ENCODE results near the gene KLF15. TPM values are rescaled to one million over a fixed set of nuclear protein-coding genes. Genes with fewer than 3 reads are reported as not detected.
A peak's percentile ranks its signal among the peaks of the same experiment; 100 is the strongest.

Gene KLF15
- total RNA-seq, 1 experiment from 2014 or later = 14.7 TPM

DNA sequence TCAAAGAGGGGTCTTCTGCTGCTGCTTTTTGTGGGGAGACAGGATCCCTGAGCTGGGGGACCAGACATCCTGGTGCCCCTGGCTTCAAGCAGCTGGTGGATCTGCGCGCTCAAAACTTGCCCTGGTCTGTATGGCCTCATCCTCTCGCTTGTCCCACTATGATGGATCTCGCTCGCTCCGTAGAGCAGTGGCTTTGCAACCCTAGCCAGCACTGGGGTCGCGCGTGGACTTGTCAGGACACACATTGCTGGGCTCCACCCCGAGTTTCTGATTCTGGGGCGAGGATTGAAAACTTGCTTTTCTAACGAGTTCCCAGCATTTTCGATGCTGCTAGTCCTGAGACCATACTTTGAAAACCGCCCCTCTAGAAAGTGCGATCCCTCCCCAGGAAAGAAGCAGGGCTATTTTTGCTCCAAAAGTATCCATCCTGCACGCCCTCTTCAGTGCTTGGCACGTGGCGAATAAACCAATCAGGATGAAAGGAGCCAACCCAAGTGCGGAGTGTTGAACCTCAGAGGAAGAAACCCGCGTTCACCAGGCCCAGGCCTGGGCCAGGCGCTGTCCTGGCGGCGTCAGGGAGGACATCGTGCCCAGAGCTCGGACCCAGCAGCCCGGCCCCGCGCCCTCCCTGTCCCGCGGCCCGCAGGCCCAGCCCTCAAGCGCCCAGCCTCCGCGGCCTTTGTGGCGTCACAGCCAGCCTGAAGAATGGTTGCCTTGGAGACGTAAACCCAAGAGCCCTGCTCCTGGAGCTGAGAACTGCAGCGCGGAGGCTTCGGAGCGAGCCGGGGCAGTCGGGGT lies 37.2 kb upstream of the KLF15 start, which contains the start of gene CFAP100 (continued):
- TF ChIP-seq ZNF263 (CRISPR knock-in tag; IDR thresholded peaks at IDR 0.05; ENCODE audit: low read depth) (no peak), JUN (CRISPR knock-in tag; IDR thresholded peaks at IDR 0.05) (0 out of 2 replicates have a peak, but pooled peaks have one; percentile 28), SMAD3 (CRISPR knock-in tag; IDR thresholded peaks at IDR 0.05; ENCODE audit: borderline replicate concordance) (no peak), SP1 (CRISPR knock-in tag; conservative IDR thresholded peaks at IDR 0.05) (0 out of 2 replicates have a peak, but pooled peaks have one; percentile 48), RELA (CRISPR knock-in tag; IDR thresholded peaks at IDR 0.05; ENCODE audit: borderline replicate concordance) (no peak), OVOL2 (CRISPR knock-in tag; IDR thresholded peaks at IDR 0.05; ENCODE audit: borderline replicate concordance) (no peak), TEAD1 (CRISPR knock-in tag; IDR thresholded peaks at IDR 0.05) (0 out of 2 replicates have a peak, but pooled peaks have one; percentile 54)
- TF ChIP-seq, protein P1, sequence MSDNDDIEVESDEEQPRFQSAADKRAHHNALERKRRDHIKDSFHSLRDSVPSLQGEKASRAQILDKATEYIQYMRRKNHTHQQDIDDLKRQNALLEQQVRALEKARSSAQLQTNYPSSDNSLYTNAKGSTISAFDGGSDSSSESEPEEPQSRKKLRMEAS (CRISPR knock-in tag; IDR thresholded peaks at IDR 0.05) = peak; percentile 78
- TF ChIP-seq, protein P2, sequence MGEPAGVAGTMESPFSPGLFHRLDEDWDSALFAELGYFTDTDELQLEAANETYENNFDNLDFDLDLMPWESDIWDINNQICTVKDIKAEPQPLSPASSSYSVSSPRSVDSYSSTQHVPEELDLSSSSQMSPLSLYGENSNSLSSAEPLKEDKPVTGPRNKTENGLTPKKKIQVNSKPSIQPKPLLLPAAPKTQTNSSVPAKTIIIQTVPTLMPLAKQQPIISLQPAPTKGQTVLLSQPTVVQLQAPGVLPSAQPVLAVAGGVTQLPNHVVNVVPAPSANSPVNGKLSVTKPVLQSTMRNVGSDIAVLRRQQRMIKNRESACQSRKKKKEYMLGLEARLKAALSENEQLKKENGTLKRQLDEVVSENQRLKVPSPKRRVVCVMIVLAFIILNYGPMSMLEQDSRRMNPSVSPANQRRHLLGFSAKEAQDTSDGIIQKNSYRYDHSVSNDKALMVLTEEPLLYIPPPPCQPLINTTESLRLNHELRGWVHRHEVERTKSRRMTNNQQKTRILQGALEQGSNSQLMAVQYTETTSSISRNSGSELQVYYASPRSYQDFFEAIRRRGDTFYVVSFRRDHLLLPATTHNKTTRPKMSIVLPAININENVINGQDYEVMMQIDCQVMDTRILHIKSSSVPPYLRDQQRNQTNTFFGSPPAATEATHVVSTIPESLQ (CRISPR knock-in tag; IDR thresholded peaks at IDR 0.05) = no peak
- TF ChIP-seq, protein P3, sequence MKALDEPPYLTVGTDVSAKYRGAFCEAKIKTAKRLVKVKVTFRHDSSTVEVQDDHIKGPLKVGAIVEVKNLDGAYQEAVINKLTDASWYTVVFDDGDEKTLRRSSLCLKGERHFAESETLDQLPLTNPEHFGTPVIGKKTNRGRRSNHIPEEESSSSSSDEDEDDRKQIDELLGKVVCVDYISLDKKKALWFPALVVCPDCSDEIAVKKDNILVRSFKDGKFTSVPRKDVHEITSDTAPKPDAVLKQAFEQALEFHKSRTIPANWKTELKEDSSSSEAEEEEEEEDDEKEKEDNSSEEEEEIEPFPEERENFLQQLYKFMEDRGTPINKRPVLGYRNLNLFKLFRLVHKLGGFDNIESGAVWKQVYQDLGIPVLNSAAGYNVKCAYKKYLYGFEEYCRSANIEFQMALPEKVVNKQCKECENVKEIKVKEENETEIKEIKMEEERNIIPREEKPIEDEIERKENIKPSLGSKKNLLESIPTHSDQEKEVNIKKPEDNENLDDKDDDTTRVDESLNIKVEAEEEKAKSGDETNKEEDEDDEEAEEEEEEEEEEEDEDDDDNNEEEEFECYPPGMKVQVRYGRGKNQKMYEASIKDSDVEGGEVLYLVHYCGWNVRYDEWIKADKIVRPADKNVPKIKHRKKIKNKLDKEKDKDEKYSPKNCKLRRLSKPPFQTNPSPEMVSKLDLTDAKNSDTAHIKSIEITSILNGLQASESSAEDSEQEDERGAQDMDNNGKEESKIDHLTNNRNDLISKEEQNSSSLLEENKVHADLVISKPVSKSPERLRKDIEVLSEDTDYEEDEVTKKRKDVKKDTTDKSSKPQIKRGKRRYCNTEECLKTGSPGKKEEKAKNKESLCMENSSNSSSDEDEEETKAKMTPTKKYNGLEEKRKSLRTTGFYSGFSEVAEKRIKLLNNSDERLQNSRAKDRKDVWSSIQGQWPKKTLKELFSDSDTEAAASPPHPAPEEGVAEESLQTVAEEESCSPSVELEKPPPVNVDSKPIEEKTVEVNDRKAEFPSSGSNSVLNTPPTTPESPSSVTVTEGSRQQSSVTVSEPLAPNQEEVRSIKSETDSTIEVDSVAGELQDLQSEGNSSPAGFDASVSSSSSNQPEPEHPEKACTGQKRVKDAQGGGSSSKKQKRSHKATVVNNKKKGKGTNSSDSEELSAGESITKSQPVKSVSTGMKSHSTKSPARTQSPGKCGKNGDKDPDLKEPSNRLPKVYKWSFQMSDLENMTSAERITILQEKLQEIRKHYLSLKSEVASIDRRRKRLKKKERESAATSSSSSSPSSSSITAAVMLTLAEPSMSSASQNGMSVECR (CRISPR knock-in tag; IDR thresholded peaks at IDR 0.05; ENCODE audit: borderline replicate concordance) = 0 out of 2 replicates have a peak, but pooled peaks have one; percentile 66
- TF ChIP-seq, protein P4, sequence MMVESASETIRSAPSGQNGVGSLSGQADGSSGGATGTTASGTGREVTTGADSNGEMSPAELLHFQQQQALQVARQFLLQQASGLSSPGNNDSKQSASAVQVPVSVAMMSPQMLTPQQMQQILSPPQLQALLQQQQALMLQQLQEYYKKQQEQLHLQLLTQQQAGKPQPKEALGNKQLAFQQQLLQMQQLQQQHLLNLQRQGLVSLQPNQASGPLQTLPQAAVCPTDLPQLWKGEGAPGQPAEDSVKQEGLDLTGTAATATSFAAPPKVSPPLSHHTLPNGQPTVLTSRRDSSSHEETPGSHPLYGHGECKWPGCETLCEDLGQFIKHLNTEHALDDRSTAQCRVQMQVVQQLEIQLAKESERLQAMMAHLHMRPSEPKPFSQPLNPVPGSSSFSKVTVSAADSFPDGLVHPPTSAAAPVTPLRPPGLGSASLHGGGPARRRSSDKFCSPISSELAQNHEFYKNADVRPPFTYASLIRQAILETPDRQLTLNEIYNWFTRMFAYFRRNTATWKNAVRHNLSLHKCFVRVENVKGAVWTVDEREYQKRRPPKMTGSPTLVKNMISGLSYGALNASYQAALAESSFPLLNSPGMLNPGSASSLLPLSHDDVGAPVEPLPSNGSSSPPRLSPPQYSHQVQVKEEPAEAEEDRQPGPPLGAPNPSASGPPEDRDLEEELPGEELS (CRISPR knock-in tag; IDR thresholded peaks at IDR 0.05) = no peak
- TF ChIP-seq, protein P5, sequence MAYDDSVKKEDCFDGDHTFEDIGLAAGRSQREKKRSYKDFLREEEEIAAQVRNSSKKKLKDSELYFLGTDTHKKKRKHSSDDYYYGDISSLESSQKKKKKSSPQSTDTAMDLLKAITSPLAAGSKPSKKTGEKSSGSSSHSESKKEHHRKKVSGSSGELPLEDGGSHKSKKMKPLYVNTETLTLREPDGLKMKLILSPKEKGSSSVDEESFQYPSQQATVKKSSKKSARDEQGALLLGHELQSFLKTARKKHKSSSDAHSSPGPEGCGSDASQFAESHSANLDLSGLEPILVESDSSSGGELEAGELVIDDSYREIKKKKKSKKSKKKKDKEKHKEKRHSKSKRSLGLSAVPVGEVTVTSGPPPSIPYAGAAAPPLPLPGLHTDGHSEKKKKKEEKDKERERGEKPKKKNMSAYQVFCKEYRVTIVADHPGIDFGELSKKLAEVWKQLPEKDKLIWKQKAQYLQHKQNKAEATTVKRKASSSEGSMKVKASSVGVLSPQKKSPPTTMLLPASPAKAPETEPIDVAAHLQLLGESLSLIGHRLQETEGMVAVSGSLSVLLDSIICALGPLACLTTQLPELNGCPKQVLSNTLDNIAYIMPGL (CRISPR knock-in tag; IDR thresholded peaks at IDR 0.05) = 0 out of 2 replicates have a peak, but pooled peaks have one; percentile 56

DNA sequence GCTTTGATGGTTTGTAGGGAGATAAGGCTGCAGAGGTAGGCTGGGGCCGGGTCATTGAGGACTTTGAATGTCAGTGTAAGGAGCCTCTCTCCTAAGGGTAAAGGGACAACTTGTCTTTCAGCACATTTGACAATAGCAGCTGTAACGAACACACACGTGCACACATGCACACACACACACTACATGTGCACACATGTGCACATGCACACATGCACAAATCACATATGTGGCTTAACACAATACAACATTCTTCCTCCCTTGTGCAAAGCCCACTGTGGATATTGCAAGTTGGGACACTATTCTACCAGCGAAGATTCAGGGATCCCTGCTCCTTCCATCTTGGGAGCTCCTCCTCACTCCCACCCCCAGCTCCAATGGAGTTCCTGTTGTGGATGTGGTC lies 36.4 kb upstream of the KLF15 start:
- Mint-ChIP-seq H3K36me3 (no peaks in the 10 kb centered on the region), H3K27ac (no peak overlapping the region), H3K9me3 (no peaks in the 10 kb centered on the region), H3K27me3 (ENCODE audit: low read depth) (peaks cover 58% of the 10 kb centered on the region), H3K4me3 (no peak overlapping the region), H3K4me1 (peaks cover 12% of the 10 kb centered on the region)
- DNase-seq (ENCODE audit: low spot score) (no peak), ATAC-seq (no peak)
- ChIA-PET CTCF (interaction anchor here (1.1 to 1.6 kb wide), 3 partner anchors 181 to 260 kb away, joined by 3 to 6 read pairs (median 4); no protein-coding TSS in a partner anchor), POLR2A (no interaction called here)
- no peak for TF ChIP-seq PRRX2 (CRISPR knock-in tag; IDR thresholded peaks at IDR 0.05)
- no peak for TF ChIP-seq NFATC4 (CRISPR knock-in tag; IDR thresholded peaks at IDR 0.05)
- no peak for TF ChIP-seq CREB1 (CRISPR knock-in tag; IDR thresholded peaks at IDR 0.05)
- no peak for TF ChIP-seq EMX1 (CRISPR knock-in tag; IDR thresholded peaks at IDR 0.05)
- TF ChIP-seq, protein P6, sequence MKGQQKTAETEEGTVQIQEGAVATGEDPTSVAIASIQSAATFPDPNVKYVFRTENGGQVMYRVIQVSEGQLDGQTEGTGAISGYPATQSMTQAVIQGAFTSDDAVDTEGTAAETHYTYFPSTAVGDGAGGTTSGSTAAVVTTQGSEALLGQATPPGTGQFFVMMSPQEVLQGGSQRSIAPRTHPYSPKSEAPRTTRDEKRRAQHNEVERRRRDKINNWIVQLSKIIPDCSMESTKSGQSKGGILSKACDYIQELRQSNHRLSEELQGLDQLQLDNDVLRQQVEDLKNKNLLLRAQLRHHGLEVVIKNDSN (CRISPR knock-in tag; IDR thresholded peaks at IDR 0.05) = no peak
- TF ChIP-seq CBFB (CRISPR knock-in tag; IDR thresholded peaks at IDR 0.05; ENCODE audit: low read depth) = no peak
- TF ChIP-seq RORB (CRISPR knock-in tag; IDR thresholded peaks at IDR 0.05) = no peak
- TF ChIP-seq SOX15 (CRISPR knock-in tag; IDR thresholded peaks at IDR 0.05) = no peak
- TF ChIP-seq, protein P5 (CRISPR knock-in tag; IDR thresholded peaks at IDR 0.05) = no peak
- no peak for TF ChIP-seq ATF1 (CRISPR knock-in tag; IDR thresholded peaks at IDR 0.05)

All from WTC11 (cell line).